Endothelial cell (in vitro differentiated cells): ENCODE measurements around the gene PTPRD. TPM values are rescaled to one million over a fixed set of nuclear protein-coding genes. Genes with fewer than 3 reads are reported as not detected.

Source experiments
- DNase-seq: peaks from one replicate; pipeline ENCODE4 v3.0.0; 2021; ENCODE audit warnings: low spot score
- H3K27ac Mint-ChIP-seq: one replicate; pipeline ENCODE4 v1.8.0; 2021; ENCODE audit warnings: mixed read lengths, inconsistent platforms; ENCODE audit not compliant: unreplicated experiment
- H3K27me3 Mint-ChIP-seq: one replicate; pipeline ENCODE4 v1.8.0; 2021; ENCODE audit warnings: mild to moderate bottlenecking, moderate library complexity, mixed read lengths, inconsistent platforms; ENCODE audit not compliant: unreplicated experiment
- H3K36me3 Mint-ChIP-seq: one replicate; pipeline ENCODE4 v1.8.0; 2021; ENCODE audit warnings: mild to moderate bottlenecking, low read depth, mixed read lengths, inconsistent platforms; ENCODE audit not compliant: unreplicated experiment
- H3K4me1 Mint-ChIP-seq: one replicate; pipeline ENCODE4 v1.8.0; 2021; ENCODE audit warnings: mild to moderate bottlenecking, mixed read lengths, inconsistent platforms; ENCODE audit not compliant: unreplicated experiment
- H3K4me3 Mint-ChIP-seq: one replicate; pipeline ENCODE4 v1.8.0; 2021; ENCODE audit warnings: mild to moderate bottlenecking, mixed read lengths, inconsistent platforms; ENCODE audit not compliant: unreplicated experiment
- H3K9me3 Mint-ChIP-seq: one replicate; pipeline ENCODE4 v1.8.0; 2021; ENCODE audit warnings: mixed read lengths, inconsistent platforms; ENCODE audit not compliant: unreplicated experiment
- total RNA-seq: library from RNA; stranded (reverse); fragmentation: NEBNext Ultra II Directional; extraction: Animal tissue kit (Norgen Biotek cat#: 25700); gene quantifications from one replicate; pipeline ENCODE4 v1.2.1, GENCODE V29; 2021; ENCODE audit not compliant: unreplicated experiment
- TF ChIP-seq, protein P1 (sequence below): fragments of 200-600 bp; sonication (generic); IDR thresholded peaks from one replicate; pipeline ENCODE4 v1.5.0; 2021; ENCODE audit warnings: antibody characterized with exemption; ENCODE audit not compliant: unreplicated experiment

Gene PTPRD
- total RNA-seq, 1 donor from 2014 or later: 47.8 TPM

DNA sequence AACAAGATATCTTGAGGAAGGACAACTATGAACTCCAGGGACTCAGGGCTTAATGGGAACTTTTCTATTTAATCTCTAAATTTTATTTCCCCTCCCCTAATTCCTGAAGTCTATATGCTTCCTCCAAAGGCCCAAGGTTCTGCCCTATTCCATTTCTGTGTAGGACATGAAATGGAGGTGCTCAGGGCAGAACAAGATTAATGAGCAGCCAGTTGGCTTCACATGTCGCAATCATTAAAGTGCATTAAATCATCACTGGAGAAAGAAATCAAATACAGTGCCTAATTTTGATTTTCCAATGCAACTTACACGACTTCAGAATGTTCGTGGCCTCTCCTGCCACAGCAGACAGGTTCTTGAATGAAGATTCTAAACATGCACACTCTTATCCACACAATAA is 862.1 kb downstream of the PTPRD start:
- H3K4me1 Mint-ChIP-seq: peaks cover 11% of the 10 kb centered on the region
- no peak overlapping the region for H3K27ac Mint-ChIP-seq
- H3K27me3 Mint-ChIP-seq: no peaks in the 10 kb centered on the region
- H3K9me3 Mint-ChIP-seq: no peaks in the 10 kb centered on the region
- H3K4me3 Mint-ChIP-seq: no peak overlapping the region
- TF ChIP-seq, protein P1, sequence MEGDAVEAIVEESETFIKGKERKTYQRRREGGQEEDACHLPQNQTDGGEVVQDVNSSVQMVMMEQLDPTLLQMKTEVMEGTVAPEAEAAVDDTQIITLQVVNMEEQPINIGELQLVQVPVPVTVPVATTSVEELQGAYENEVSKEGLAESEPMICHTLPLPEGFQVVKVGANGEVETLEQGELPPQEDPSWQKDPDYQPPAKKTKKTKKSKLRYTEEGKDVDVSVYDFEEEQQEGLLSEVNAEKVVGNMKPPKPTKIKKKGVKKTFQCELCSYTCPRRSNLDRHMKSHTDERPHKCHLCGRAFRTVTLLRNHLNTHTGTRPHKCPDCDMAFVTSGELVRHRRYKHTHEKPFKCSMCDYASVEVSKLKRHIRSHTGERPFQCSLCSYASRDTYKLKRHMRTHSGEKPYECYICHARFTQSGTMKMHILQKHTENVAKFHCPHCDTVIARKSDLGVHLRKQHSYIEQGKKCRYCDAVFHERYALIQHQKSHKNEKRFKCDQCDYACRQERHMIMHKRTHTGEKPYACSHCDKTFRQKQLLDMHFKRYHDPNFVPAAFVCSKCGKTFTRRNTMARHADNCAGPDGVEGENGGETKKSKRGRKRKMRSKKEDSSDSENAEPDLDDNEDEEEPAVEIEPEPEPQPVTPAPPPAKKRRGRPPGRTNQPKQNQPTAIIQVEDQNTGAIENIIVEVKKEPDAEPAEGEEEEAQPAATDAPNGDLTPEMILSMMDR: no peak
- no peaks in the 10 kb centered on the region for H3K36me3 Mint-ChIP-seq
- DNase-seq: no peak

GRCh38 chr9:9749591-9749990 is 863.2 kb downstream of the PTPRD start:
- Mint-ChIP-seq H3K9me3 (no peaks in the 10 kb centered on the region), H3K36me3 (no peaks in the 10 kb centered on the region), H3K4me3 (no peak overlapping the region), H3K27ac (no peak overlapping the region), H3K27me3 (no peaks in the 10 kb centered on the region), H3K4me1 (peaks cover 11% of the 10 kb centered on the region)
- DNase-seq: no peak
- TF ChIP-seq, protein P1: no peak

GRCh38 chr9:9747787-9748186 is 865.0 kb downstream of the PTPRD start:
- TF ChIP-seq, protein P1: no peak
- Mint-ChIP-seq H3K4me3 (no peak overlapping the region), H3K36me3 (no peaks in the 10 kb centered on the region), H3K27me3 (no peaks in the 10 kb centered on the region), H3K4me1 (peaks cover 11% of the 10 kb centered on the region), H3K27ac (no peak overlapping the region), H3K9me3 (no peaks in the 10 kb centered on the region)
- no peak for DNase-seq

DNA sequence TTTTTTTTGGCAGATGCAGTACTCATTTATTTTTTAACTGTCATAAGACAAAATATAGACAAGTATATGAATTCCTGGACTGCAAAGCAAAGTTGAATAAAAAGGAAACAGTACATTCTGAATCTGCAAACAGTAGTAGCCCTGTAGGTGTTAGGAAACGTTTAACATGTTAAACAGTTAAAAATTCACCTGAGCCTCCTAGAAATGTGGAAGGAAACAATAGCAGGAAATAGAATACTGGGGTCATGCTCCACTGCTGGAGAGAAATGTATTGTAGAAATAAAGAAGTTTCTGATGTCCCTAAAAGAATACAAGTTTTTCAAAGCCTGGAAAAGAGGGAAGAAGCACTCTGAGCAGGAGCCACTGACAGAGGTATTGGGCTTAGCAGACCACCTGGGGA is 866.0 kb downstream of the PTPRD start:
- DNase-seq: no peak
- Mint-ChIP-seq H3K36me3 (no peaks in the 10 kb centered on the region), H3K27ac (no peak overlapping the region), H3K4me3 (no peak overlapping the region), H3K4me1 (peaks cover 11% of the 10 kb centered on the region), H3K9me3 (no peaks in the 10 kb centered on the region), H3K27me3 (no peaks in the 10 kb centered on the region)
- TF ChIP-seq, protein P1: no peak

GRCh38 chr9:9743822-9744221 is 869.0 kb downstream of the PTPRD start:
- Mint-ChIP-seq H3K27me3 (no peaks in the 10 kb centered on the region), H3K4me1 (peaks cover 11% of the 10 kb centered on the region), H3K9me3 (no peaks in the 10 kb centered on the region), H3K4me3 (no peak overlapping the region), H3K36me3 (no peaks in the 10 kb centered on the region), H3K27ac (no peak overlapping the region)
- DNase-seq: no peak
- TF ChIP-seq, protein P1: no peak
